LNCaP clone FGC (cell line): ENCODE measurements around the gene CLDN7.

Source experiments
- DNase-seq: peaks from one replicate; pipeline ENCODE4 v3.0.0-alpha.2; 2011; ENCODE audit warnings: low read depth
- H3K4me3 ChIP-seq: 2 replicates; pipeline ENCODE4 v1.5.1; 2011; ENCODE audit warnings: mild to moderate bottlenecking, low read depth, low read length, control low read depth
- TF ChIP-seq, protein P1 (sequence below): IDR thresholded peaks from 2 replicates; pipeline ENCODE4 v1.5.1; 2012; ENCODE audit warnings: mild to moderate bottlenecking; ENCODE audit not compliant: control insufficient read depth, insufficient read depth; ENCODE audit errors: extremely low read depth

CLDN7 gene

GRCh38 chr17:7293816-7294613, 31.7 kb upstream of the CLDN7 start:
- no peak for DNase-seq
- TF ChIP-seq, protein P1, sequence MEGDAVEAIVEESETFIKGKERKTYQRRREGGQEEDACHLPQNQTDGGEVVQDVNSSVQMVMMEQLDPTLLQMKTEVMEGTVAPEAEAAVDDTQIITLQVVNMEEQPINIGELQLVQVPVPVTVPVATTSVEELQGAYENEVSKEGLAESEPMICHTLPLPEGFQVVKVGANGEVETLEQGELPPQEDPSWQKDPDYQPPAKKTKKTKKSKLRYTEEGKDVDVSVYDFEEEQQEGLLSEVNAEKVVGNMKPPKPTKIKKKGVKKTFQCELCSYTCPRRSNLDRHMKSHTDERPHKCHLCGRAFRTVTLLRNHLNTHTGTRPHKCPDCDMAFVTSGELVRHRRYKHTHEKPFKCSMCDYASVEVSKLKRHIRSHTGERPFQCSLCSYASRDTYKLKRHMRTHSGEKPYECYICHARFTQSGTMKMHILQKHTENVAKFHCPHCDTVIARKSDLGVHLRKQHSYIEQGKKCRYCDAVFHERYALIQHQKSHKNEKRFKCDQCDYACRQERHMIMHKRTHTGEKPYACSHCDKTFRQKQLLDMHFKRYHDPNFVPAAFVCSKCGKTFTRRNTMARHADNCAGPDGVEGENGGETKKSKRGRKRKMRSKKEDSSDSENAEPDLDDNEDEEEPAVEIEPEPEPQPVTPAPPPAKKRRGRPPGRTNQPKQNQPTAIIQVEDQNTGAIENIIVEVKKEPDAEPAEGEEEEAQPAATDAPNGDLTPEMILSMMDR = no peak
- no peak overlapping the region for H3K4me3 ChIP-seq

DNA sequence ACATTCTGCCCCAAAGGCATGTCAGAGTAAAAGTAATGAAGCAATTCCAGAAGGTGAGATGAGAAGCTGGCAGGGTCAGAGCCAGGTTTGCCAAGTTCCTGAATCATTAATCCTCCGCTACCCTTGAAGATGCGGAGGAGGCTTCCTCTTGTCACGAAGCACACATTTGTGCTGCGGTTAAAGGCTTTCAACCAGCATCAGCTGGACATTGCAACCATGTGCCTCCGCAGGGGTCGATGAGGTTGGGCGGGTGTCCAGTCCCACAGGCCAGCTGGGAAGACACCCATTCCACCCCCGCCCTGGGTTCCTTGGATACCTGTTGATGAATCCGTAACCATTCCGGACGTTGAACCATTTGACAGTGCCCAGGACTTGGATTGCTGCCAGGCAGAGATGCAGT, 30.9 kb upstream of the CLDN7 start:
- no peak for DNase-seq
- no peak overlapping the region for H3K4me3 ChIP-seq
- TF ChIP-seq, protein P1 = no peak

DNA sequence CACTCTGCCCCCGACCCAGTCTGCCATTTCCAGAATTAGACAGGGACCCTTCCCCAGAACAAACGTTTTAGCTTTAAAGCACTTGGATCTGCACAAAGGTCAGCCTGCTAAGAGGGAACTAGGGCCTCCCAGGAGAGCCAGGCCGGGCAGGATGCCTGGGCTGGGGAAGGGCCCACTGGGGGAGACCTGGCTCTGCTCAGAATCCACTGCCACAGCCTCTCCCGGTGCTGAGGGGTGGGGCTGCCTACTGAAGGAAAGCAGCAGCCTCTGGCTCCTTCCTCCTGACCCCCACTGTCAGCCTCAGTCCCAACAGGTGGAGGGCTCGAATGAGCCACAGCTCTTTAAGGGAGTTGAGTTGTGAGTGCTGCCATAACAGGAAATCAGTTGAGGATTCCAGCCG, 30.5 kb upstream of the CLDN7 start:
- TF ChIP-seq, protein P1 = no peak
- no peak overlapping the region for H3K4me3 ChIP-seq
- DNase-seq = no peak

DNA sequence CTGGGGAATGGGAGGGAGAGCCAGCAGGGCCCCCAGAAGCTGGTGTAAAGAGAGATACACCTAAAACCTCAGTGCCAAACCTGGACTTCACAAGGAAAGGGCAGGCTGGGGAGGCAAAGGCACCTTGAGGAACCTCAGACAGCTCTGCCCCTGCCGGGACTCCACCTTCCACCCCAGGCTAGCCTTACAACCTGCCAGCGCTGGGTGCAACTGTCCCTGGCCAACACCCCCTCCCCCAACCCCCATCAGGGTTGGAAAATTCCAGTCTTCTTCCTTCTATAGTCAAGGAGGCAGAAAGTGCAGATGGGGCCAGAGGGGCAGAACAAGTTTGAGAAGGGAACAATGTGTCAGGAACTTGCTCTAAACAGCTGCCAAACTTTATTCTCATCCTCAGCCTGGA, 29.9 kb upstream of the CLDN7 start:
- H3K4me3 ChIP-seq = no peak overlapping the region
- DNase-seq = no peak
- TF ChIP-seq, protein P1 = no peak

DNA sequence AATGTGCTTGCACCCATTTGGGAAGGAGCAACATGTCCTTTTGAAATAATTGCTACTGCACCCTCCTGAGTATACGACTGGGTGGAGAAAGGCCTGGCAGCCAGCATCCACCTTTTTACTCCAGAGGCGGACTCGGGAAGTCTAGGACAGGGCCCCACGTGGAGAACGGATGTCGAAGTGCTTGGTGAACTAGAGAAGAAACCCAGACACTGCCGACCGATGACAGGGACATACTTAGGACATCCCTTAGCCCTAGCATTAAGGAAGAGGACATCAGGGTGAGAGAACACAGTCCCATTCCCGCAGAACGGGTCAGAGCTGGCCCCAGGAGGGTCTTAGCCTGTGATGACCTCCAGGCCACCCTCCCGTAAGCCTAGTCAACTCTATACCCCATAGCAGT, 28.4 kb upstream of the CLDN7 start:
- no peak overlapping the region for H3K4me3 ChIP-seq
- TF ChIP-seq, protein P1 = no peak
- no peak for DNase-seq

- TF ChIP-seq, protein P1 = no peak
- no peak overlapping the region for H3K4me3 ChIP-seq
- DNase-seq = no peak
Measured at GRCh38 chr17:7290166-7290565, 27.9 kb upstream of the CLDN7 start.

- TF ChIP-seq, protein P1 = no peak
- no peak for DNase-seq
- H3K4me3 ChIP-seq = no peak overlapping the region
Measured at GRCh38 chr17:7289256-7290032, 27.2 kb upstream of the CLDN7 start.
